Measurements from ENCODE around the gene MS4A3. TPM values are rescaled to one million over a fixed set of nuclear protein-coding genes. Genes with fewer than 3 reads are reported as not detected.
"Not testable (repeated sequence)": the region's sequence is repeated elsewhere in the genome, so short reads cannot be mapped to it uniquely, and the experiment has no call there.

Gene MS4A3
- total RNA-seq, 4 donors from 2014 or later = not detected

DNA sequence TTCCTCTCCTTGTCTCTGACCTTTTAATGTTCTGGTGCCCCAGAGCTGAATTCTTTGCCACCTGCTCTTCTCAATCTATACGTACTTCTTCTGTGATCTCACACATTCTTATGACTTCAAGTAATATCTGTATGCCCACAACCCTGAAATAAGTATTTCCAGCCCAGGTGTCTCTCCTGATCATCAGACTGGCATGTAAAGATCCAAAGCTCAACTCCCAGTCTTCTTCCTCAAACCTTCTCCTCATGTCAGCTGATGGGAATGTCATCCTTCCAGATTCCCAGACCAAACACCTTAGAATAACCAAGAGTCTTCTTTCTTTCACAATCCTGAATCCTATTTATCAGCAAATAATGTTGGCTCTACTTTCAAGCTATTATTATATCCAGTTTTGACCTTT is 9.3 kb downstream of the MS4A3 start:
- 67 to 88% methylated on average over 1 of the region's 1 CpG for WGBS, 2 donors (ENCODE audit: low coverage in 1 of 2)
- no peaks in the 10 kb centered on the region for H3K9me3 ChIP-seq
- H3K4me3 ChIP-seq = no peak overlapping the region
- H3K27me3 ChIP-seq = no peaks in the 10 kb centered on the region
- TF ChIP-seq POLR2A (IDR thresholded peaks at IDR 0.05) (no peak), POLR2AphosphoS5 (IDR thresholded peaks at IDR 0.05) (no peak), EP300 (IDR thresholded peaks at IDR 0.05) (no peak)
- TF ChIP-seq, protein P1, sequence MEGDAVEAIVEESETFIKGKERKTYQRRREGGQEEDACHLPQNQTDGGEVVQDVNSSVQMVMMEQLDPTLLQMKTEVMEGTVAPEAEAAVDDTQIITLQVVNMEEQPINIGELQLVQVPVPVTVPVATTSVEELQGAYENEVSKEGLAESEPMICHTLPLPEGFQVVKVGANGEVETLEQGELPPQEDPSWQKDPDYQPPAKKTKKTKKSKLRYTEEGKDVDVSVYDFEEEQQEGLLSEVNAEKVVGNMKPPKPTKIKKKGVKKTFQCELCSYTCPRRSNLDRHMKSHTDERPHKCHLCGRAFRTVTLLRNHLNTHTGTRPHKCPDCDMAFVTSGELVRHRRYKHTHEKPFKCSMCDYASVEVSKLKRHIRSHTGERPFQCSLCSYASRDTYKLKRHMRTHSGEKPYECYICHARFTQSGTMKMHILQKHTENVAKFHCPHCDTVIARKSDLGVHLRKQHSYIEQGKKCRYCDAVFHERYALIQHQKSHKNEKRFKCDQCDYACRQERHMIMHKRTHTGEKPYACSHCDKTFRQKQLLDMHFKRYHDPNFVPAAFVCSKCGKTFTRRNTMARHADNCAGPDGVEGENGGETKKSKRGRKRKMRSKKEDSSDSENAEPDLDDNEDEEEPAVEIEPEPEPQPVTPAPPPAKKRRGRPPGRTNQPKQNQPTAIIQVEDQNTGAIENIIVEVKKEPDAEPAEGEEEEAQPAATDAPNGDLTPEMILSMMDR (IDR thresholded peaks at IDR 0.05) = no peak
- no peaks in the 10 kb centered on the region for H3K4me1 ChIP-seq
- H3K36me3 ChIP-seq = no peaks in the 10 kb centered on the region
- ATAC-seq = no peak
- no peak overlapping the region for H3K27ac ChIP-seq

DNA sequence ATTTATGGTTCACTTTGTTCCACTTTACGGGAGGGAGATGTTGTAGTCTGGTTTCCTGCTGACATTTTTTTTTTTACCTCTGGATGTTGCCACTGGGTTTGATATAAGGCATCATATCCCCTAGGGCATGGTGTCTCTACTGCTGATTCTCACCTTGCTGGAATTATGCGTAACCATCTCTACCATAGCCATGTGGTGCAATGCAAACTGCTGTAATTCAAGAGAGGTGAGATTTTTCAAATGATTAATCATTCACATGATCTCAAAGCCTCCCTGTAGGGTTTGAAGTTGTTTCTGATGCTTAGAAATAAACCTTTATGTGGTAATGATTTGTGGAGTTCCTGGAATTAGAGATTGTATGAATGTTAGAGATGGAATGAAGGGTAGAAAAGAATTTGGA is 13.0 kb downstream of the MS4A3 start:
- no peak for ATAC-seq
- Histone ChIP-seq H3K4me3 (no peak overlapping the region), H3K36me3 (no peaks in the 10 kb centered on the region), H3K27ac (no peak overlapping the region), H3K4me1 (no peaks in the 10 kb centered on the region), H3K27me3 (no peaks in the 10 kb centered on the region), H3K9me3 (no peaks in the 10 kb centered on the region)
- TF ChIP-seq POLR2AphosphoS5 (IDR thresholded peaks at IDR 0.05) (no peak), POLR2A (IDR thresholded peaks at IDR 0.05) (no peak), EP300 (IDR thresholded peaks at IDR 0.05) (no peak)
- TF ChIP-seq, protein P1 (IDR thresholded peaks at IDR 0.05) = no peak
- WGBS, 2 donors (ENCODE audit: low coverage in 1 of 2) = 29 to 75% methylated on average over 1 to 2 of the region's 2 CpGs

DNA sequence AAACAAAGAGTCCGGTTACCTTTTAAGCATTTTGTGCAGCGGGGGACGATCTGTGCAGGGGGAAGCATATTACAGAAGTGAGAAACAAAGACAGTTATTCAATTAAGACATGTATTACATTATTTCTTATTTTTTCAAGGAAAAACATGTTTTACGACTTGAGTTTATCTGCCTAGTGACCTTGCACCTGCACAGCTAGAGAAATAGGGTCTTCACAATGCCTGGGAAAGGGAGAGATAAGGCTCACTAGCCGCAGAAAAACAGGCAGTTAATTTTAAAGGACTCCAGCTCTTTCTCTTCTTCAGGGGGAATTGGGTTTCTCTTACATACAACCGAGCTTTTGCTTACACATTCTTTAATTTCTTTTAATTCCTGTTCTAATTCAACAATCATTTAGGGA is 15.2 kb downstream of the MS4A3 start:
- H3K4me1 ChIP-seq, H3K27ac ChIP-seq, ATAC-seq, H3K4me3 ChIP-seq, H3K27me3 ChIP-seq, H3K36me3 ChIP-seq, H3K9me3 ChIP-seq: not testable (repeated sequence)
- 76 to 82% methylated on average over 6 of the region's 6 CpGs for WGBS, 2 donors (ENCODE audit: low coverage in 1 of 2)

DNA sequence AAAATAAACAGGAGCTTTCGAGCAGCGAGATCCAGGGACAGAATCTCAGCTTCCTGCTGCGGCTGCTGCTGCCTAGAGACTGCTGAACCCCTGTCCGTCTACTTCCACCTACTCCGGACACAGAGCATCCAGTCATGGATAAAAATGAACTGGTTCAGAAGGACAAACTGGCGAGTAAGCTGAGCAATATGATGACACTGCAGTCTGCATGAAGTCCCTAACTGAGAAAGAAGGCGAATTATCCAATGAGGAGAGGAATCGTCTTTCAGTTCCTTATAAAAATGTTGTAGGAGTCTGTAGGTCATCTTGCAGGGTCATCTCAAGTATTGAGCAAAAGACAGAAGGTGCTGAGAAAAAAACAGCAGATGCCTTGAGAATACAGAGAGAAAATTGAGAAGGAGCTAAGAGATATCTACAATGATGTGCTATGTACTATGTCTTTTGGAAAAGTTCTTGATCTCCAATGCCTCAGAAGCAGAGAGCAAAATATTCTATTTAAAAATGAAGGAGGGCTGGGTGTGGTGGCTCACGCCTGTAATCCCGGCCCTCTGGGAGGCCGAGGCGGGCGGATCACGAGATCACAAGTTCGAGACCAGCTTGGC is 20.9 kb downstream of the MS4A3 start:
- H3K4me1 ChIP-seq = no peaks in the 10 kb centered on the region
- TF ChIP-seq POLR2AphosphoS5 (IDR thresholded peaks at IDR 0.05) = no peak
- no peak for TF ChIP-seq POLR2A (IDR thresholded peaks at IDR 0.05)
- no peak for TF ChIP-seq EP300 (IDR thresholded peaks at IDR 0.05)
- TF ChIP-seq, protein P1 (IDR thresholded peaks at IDR 0.05) = no peak
- no peaks in the 10 kb centered on the region for H3K27me3 ChIP-seq
- no peak for ATAC-seq
- H3K36me3 ChIP-seq = no peaks in the 10 kb centered on the region
- peaks cover 0 to 5% (median 0%) of the 10 kb centered on the region in 3 donors for H3K9me3 ChIP-seq
- 74 to 85% methylated on average over 13 to 14 of the region's 15 CpGs for WGBS, 2 donors (ENCODE audit: low coverage in 1 of 2)
- H3K4me3 ChIP-seq = no peak overlapping the region
- no peak overlapping the region for H3K27ac ChIP-seq

DNA sequence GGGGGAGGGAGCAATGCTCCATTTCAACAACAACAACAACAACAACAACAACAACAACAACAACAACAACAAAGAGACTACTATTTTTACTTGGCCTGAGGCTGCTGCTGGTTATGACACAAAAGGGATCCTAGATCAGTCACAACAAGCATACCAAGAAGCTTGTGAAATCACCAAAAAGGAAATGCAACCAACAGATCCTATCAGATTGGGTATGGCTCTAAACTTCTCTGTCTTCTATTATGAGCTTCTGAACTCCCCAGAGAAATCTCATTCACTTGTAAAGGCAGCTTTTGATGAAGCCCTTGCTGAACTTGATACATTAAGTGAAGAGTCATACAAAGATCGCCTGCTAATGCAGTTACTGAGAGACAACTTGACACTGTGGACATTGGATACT is 21.5 kb downstream of the MS4A3 start:
- H3K36me3 ChIP-seq = no peaks in the 10 kb centered on the region
- H3K9me3 ChIP-seq = peaks cover 0 to 5% (median 0%) of the 10 kb centered on the region in 3 donors
- no peaks in the 10 kb centered on the region for H3K4me1 ChIP-seq
- WGBS, 2 donors (ENCODE audit: low coverage in 1 of 2) = 85 to 95% methylated on average over 1 of the region's 1 CpG
- H3K4me3 ChIP-seq = no peak overlapping the region
- H3K27me3 ChIP-seq = no peaks in the 10 kb centered on the region
- H3K27ac ChIP-seq = no peak overlapping the region
- no peak for ATAC-seq
- TF ChIP-seq POLR2A (IDR thresholded peaks at IDR 0.05) = no peak
- TF ChIP-seq, protein P1 (IDR thresholded peaks at IDR 0.05) = no peak
- TF ChIP-seq POLR2AphosphoS5 (IDR thresholded peaks at IDR 0.05) = no peak
- TF ChIP-seq EP300 (IDR thresholded peaks at IDR 0.05) = no peak
